CD14-positive monocyte (primary cell): Measurements from ENCODE around the gene SPNS3. TPM values are rescaled to one million over a fixed set of nuclear protein-coding genes. Genes with fewer than 3 reads are reported as not detected.

Source experiments
- DNase-seq, 3 donors: peaks; one replicate each; pipeline ENCODE4 v3.0.0-alpha.2; 2011 to 2022
- H2AFZ ChIP-seq: 2 replicates; pipeline ENCODE4 v1.6.0; 2012; ENCODE audit warnings: mild to moderate bottlenecking, low read depth, low read length, inconsistent platforms; ENCODE audit not compliant: insufficient read depth, poor library complexity, severe bottlenecking
- H3K27ac ChIP-seq, 2 donors: 1 replicate in 1 of 2; 2 replicates in 1 of 2; pipeline ENCODE4 v1.5.1; 2012 to 2013; ENCODE audit warnings: low read length in 2 of 2, control low read depth in 1 of 2, inconsistent platforms in 1 of 2, low read depth in 1 of 2, mild to moderate bottlenecking in 1 of 2
- H3K27me3 ChIP-seq, 2 donors: one replicate each; pipeline versions ENCODE4 v1.6.0 to v1.6.1; 2011 to 2013; ENCODE audit warnings: low read length in 2 of 2; ENCODE audit not compliant: control insufficient read depth in 2 of 2, insufficient read depth in 2 of 2
- H3K36me3 ChIP-seq, 2 donors: replicated peaks in 1 of 2; 1 replicate in 1 of 2; 2 replicates in 1 of 2; pipeline versions ENCODE4 v1.5.1 to v1.6.1; 2012 to 2013; ENCODE audit warnings: low read length in 2 of 2, control low read depth in 1 of 2, inconsistent platforms in 1 of 2, mild to moderate bottlenecking in 1 of 2; ENCODE audit not compliant: insufficient read depth in 2 of 2, control insufficient read depth in 1 of 2
- H3K4me1 ChIP-seq, 2 donors: 1 replicate in 1 of 2; 2 replicates in 1 of 2; pipeline versions ENCODE4 v1.5.1 to v1.6.1; 2012 to 2013; ENCODE audit warnings: low read length in 2 of 2, control low read depth in 1 of 2, inconsistent platforms in 1 of 2, mild to moderate bottlenecking in 1 of 2, moderate library complexity in 1 of 2; ENCODE audit not compliant: insufficient read depth in 2 of 2, control insufficient read depth in 1 of 2
- H3K4me2 ChIP-seq: replicated peaks from 2 replicates; pipeline ENCODE3; 2012; ENCODE audit warnings: low read length, moderate library complexity, mild to moderate bottlenecking; ENCODE audit not compliant: poor library complexity, severe bottlenecking; ENCODE audit errors: extremely low read depth
- H3K4me3 ChIP-seq, 3 experiments: fragments of 200-600 bp in 1 of 3; sonication (generic) in 1 of 3; replicated peaks in 1 of 3; 1 replicate in 2 of 3; 2 replicates in 1 of 3; pipeline ENCODE4 v1.5.1; 2011 to 2013; ENCODE audit warnings: low read length in 3 of 3, mild to moderate bottlenecking in 3 of 3, control low read depth in 2 of 3, low read depth in 2 of 3, inconsistent platforms in 1 of 3, moderate library complexity in 1 of 3
- H3K79me2 ChIP-seq: 2 replicates; pipeline ENCODE4 v1.6.0; 2012; ENCODE audit warnings: mild to moderate bottlenecking, control low read depth, inconsistent platforms, low read length, moderate library complexity; ENCODE audit not compliant: insufficient read depth
- H3K9ac ChIP-seq: 2 replicates; pipeline ENCODE4 v1.6.0; 2017; ENCODE audit warnings: low read length, mild to moderate bottlenecking; ENCODE audit not compliant: insufficient read depth, poor library complexity, severe bottlenecking
- H3K9me3 ChIP-seq, 2 donors: replicated peaks in 1 of 2; 1 replicate in 1 of 2; 2 replicates in 1 of 2; pipeline versions ENCODE4 v1.5.1 to v1.6.1; 2012 to 2013; ENCODE audit warnings: low read length in 2 of 2, control low read depth in 1 of 2; ENCODE audit not compliant: control insufficient read depth in 1 of 2, insufficient read depth in 1 of 2
- H4K20me1 ChIP-seq: 2 replicates; pipeline ENCODE4 v1.6.0; 2012; ENCODE audit warnings: mild to moderate bottlenecking, low read length, control low read depth, moderate library complexity; ENCODE audit not compliant: insufficient read depth
- H3K27ac Mint-ChIP-seq, 7 donors: one replicate each; pipeline ENCODE4 v1.8.0; 2020; ENCODE audit warnings: mild to moderate bottlenecking in 7 of 7, mixed read lengths in 7 of 7, moderate library complexity in 6 of 7, inconsistent platforms in 2 of 7
- H3K27me3 Mint-ChIP-seq, 3 donors: one replicate each; pipeline ENCODE4 v1.8.0; 2021 to 2022; ENCODE audit warnings: low read depth in 3 of 3, mild to moderate bottlenecking in 3 of 3, mixed read lengths in 3 of 3, moderate library complexity in 3 of 3, inconsistent platforms in 1 of 3
- H3K36me3 Mint-ChIP-seq, 2 donors: one replicate each; pipeline ENCODE4 v1.8.0; 2020; ENCODE audit warnings: mixed read lengths in 2 of 2, inconsistent platforms in 1 of 2, mild to moderate bottlenecking in 1 of 2
- H3K4me1 Mint-ChIP-seq: one replicate; pipeline ENCODE4 v1.8.0; 2020; ENCODE audit warnings: mild to moderate bottlenecking, mixed read lengths
- H3K4me3 Mint-ChIP-seq, 2 donors: one replicate each; pipeline ENCODE4 v1.8.0; 2020; ENCODE audit warnings: mild to moderate bottlenecking in 2 of 2, mixed read lengths in 2 of 2, moderate library complexity in 1 of 2
- H3K9me3 Mint-ChIP-seq, 7 donors: one replicate each; pipeline ENCODE4 v1.8.0; 2020 to 2022; ENCODE audit warnings: mixed read lengths in 7 of 7, mild to moderate bottlenecking in 6 of 7, moderate library complexity in 6 of 7, inconsistent platforms in 2 of 7
- CTCF ChIP-seq: fragments of 200-600 bp; IDR thresholded peaks from one replicate; pipeline ENCODE4 v1.8.0; 2022; ENCODE audit warnings: antibody characterized with exemption, mild to moderate bottlenecking
- WGBS: methylation state at CpG from one replicate; pipeline ENCODE4 v1.1.5; 2013; ENCODE audit warnings: missing lambda C conversion rate; ENCODE audit not compliant: insufficient coverage; 5-methylcytosine and 5-hydroxymethylcytosine counted together
- intact Hi-C, 2 donors: fragments of 100-400 bp; cut with micrococcal nuclease; formaldehyde crosslinking; loops; one replicate each; pipeline versions ENCODE4 v1.15.0 to v1.15.1; 2023
- polyA plus RNA-seq, 3 donors: library from polyadenylated mRNA; depleted of rRNA in 1 of 3; unstranded in 2 of 3; stranded (reverse) in 1 of 3; fragments of 300-500 nt in 2 of 3; fragments of >200 nt in 1 of 3; fragmentation: Illumina TruSeq in 2 of 3; gene quantifications; 1 replicate in 2 of 3; 2 replicates in 1 of 3; pipeline ENCODE4 v1.2.3, GENCODE V29; 2012 to 2021

Gene SPNS3
- polyA plus RNA-seq, 3 donors = 2.3 to 5.7 (median 4.5) TPM

- peaks cover 16 to 28% of the 10 kb centered on the region in 2 donors for H3K36me3 ChIP-seq
- no peak for DNase-seq
- H3K27ac ChIP-seq = no peak overlapping the region
- H3K4me3 Mint-ChIP-seq = no peak overlapping the region
- H3K27me3 ChIP-seq = no peaks in the 10 kb centered on the region
- 96% methylated on average over 5 of the region's 8 CpGs for WGBS
- no peak overlapping the region for H2AFZ ChIP-seq
- no peak for TF ChIP-seq CTCF
- H3K9me3 Mint-ChIP-seq = peaks cover 0 to 4% (median 0%) of the 10 kb centered on the region in 7 donors
- no peak overlapping the region for H3K9ac ChIP-seq
- no peaks in the 10 kb centered on the region for H4K20me1 ChIP-seq
- H3K27ac Mint-ChIP-seq = peak overlapping the region in 1 of 7 donors; percentile 6
- peaks cover 6% of the 10 kb centered on the region for H3K4me1 Mint-ChIP-seq
- no peaks in the 10 kb centered on the region for H3K9me3 ChIP-seq
- no peaks in the 10 kb centered on the region for H3K27me3 Mint-ChIP-seq
- H3K4me1 ChIP-seq = no peaks in the 10 kb centered on the region
- H3K4me2 ChIP-seq = no peak overlapping the region
- intact Hi-C loops = no loop called here
- H3K79me2 ChIP-seq = peaks cover 5% of the 10 kb centered on the region
- H3K36me3 Mint-ChIP-seq = peaks cover 23 to 24% of the 10 kb centered on the region in 2 donors
- H3K4me3 ChIP-seq = no peak overlapping the region
Observed at GRCh38 chr17:4465786-4466185, 32.0 kb downstream of the SPNS3 start.

GRCh38 chr17:4467287-4467686, 33.5 kb downstream of the SPNS3 start:
- Histone ChIP-seq H4K20me1 (no peaks in the 10 kb centered on the region), H2AFZ (no peak overlapping the region), H3K27ac (no peak overlapping the region), H3K4me3 (no peak overlapping the region), H3K4me2 (no peak overlapping the region), H3K4me1 (no peaks in the 10 kb centered on the region), H3K9me3 (no peaks in the 10 kb centered on the region), H3K36me3 (peaks cover 18 to 23% of the 10 kb centered on the region in 2 donors), H3K27me3 (no peaks in the 10 kb centered on the region), H3K9ac (no peak overlapping the region), H3K79me2 (no peaks in the 10 kb centered on the region)
- WGBS = 89% methylated on average over 3 of the region's 7 CpGs
- H3K36me3 Mint-ChIP-seq = peaks cover 14 to 24% of the 10 kb centered on the region in 2 donors
- intact Hi-C loops = no loop called here
- H3K27me3 Mint-ChIP-seq = peaks cover 0 to 2% (median 0%) of the 10 kb centered on the region in 3 donors
- no peaks in the 10 kb centered on the region for H3K9me3 Mint-ChIP-seq
- DNase-seq = no peak
- H3K27ac Mint-ChIP-seq = peak overlapping the region in 3 of 7 donors; percentile 12 to 27 (median 15)
- no peak overlapping the region for H3K4me3 Mint-ChIP-seq
- H3K4me1 Mint-ChIP-seq = peaks cover 2% of the 10 kb centered on the region
- TF ChIP-seq CTCF = no peak
